Measurements from ENCODE around the gene TPRG1L. TPM values are rescaled to one million over a fixed set of nuclear protein-coding genes. Genes with fewer than 3 reads are reported as not detected.

TPRG1L gene
- total RNA-seq, 1 donor from 2014 or later = 33.7 TPM

DNA sequence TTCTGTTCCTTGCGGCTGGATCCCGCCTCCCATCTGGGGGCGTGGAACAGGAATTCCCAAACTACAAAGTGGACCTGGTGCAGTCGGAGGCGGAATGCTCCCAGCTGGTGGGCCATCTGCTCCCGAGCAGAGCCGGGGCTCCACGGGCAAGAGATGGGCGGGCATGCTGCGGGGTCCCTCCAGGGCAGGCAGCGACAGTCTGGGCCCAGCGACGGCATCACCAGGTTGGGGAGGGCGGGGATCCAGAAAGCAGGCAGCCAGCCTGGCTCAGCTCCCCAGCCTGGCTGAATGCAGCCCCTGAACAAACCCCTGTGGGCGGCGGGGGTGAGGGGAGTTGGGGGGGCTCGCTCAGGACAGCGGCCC is 17.1 kb upstream of the TPRG1L start:
- Histone ChIP-seq H3K9ac (ENCODE audit: low read length) (no peak overlapping the region), H3K27ac (ENCODE audit: low read depth, low read length) (no peak overlapping the region), H3K4me2 (ENCODE audit: low read length) (no peak overlapping the region), H3K27me3 (ENCODE audit: insufficient read depth, low read length) (peaks cover 20% of the 10 kb centered on the region), H3K9me3 (ENCODE audit: insufficient read depth, low read depth, low read length) (no peaks in the 10 kb centered on the region), H3K79me2 (ENCODE audit: insufficient read depth, low read length) (no peaks in the 10 kb centered on the region), H3K4me1 (ENCODE audit: insufficient read depth, low read length) (peaks cover 11% of the 10 kb centered on the region), H3K4me3 (ENCODE audit: insufficient read depth, low read depth, low read length) (no peak overlapping the region), H2AFZ (ENCODE audit: low read depth, low read length) (no peak overlapping the region), H3K36me3 (ENCODE audit: insufficient read depth, low read length) (no peaks in the 10 kb centered on the region), H4K20me1 (ENCODE audit: insufficient read depth, low read length) (no peaks in the 10 kb centered on the region)
- DNase-seq (ENCODE audit: low read depth) (no peak), FAIRE-seq (no peak)
- Mint-ChIP-seq H3K4me3 (ENCODE audit: unreplicated experiment) (no peak overlapping the region), H3K9me3 (ENCODE audit: unreplicated experiment) (no peaks in the 10 kb centered on the region), H3K27ac (ENCODE audit: unreplicated experiment) (no peak overlapping the region), H3K4me1 (ENCODE audit: low read depth, unreplicated experiment) (no peaks in the 10 kb centered on the region), H3K27me3 (ENCODE audit: low read depth, unreplicated experiment) (peaks cover 15% of the 10 kb centered on the region), H3K36me3 (ENCODE audit: low read depth, unreplicated experiment) (no peaks in the 10 kb centered on the region)
- TF ChIP-seq, protein P1, sequence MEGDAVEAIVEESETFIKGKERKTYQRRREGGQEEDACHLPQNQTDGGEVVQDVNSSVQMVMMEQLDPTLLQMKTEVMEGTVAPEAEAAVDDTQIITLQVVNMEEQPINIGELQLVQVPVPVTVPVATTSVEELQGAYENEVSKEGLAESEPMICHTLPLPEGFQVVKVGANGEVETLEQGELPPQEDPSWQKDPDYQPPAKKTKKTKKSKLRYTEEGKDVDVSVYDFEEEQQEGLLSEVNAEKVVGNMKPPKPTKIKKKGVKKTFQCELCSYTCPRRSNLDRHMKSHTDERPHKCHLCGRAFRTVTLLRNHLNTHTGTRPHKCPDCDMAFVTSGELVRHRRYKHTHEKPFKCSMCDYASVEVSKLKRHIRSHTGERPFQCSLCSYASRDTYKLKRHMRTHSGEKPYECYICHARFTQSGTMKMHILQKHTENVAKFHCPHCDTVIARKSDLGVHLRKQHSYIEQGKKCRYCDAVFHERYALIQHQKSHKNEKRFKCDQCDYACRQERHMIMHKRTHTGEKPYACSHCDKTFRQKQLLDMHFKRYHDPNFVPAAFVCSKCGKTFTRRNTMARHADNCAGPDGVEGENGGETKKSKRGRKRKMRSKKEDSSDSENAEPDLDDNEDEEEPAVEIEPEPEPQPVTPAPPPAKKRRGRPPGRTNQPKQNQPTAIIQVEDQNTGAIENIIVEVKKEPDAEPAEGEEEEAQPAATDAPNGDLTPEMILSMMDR (IDR thresholded peaks at IDR 0.05; ENCODE audit: insufficient read depth, low read depth, low read length) = no peak
- no peak for TF ChIP-seq EZH2 (IDR thresholded peaks at IDR 0.05; ENCODE audit: insufficient read depth, low read length)

DNA sequence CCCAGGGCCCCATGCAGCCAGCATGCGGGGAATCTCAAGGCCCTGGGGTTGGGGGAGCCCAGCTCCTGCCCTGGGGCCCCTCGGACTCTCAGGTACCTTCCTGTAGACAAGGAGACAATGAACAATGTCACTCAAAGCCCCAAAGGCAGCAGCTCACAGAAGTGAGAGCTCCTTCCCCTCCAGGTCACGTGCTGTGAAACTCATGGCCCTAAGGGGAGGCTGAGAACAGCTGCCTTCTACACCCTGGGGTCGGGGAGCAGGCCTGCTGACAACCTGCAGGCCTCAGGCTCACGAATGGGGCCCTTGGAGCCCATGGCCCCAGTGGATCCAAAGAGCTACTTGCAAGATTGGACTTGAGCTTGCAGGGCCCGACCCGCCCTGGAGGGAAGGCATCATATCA is 16.7 kb upstream of the TPRG1L start:
- no peak overlapping the region for H3K4me2 ChIP-seq (ENCODE audit: low read length)
- no peak for DNase-seq (ENCODE audit: low read depth)
- H3K9ac ChIP-seq (ENCODE audit: low read length) = no peak overlapping the region
- TF ChIP-seq, protein P1 (IDR thresholded peaks at IDR 0.05; ENCODE audit: insufficient read depth, low read depth, low read length) = no peak
- TF ChIP-seq EZH2 (IDR thresholded peaks at IDR 0.05; ENCODE audit: insufficient read depth, low read length) = no peak
- no peak overlapping the region for H3K27ac Mint-ChIP-seq (ENCODE audit: unreplicated experiment)
- no peak overlapping the region for H3K27ac ChIP-seq (ENCODE audit: low read depth, low read length)
- no peaks in the 10 kb centered on the region for H3K36me3 ChIP-seq (ENCODE audit: insufficient read depth, low read length)
- H3K9me3 ChIP-seq (ENCODE audit: insufficient read depth, low read depth, low read length) = no peaks in the 10 kb centered on the region
- H3K4me3 ChIP-seq (ENCODE audit: insufficient read depth, low read depth, low read length) = no peak overlapping the region
- H2AFZ ChIP-seq (ENCODE audit: low read depth, low read length) = no peak overlapping the region
- FAIRE-seq = no peak
- no peaks in the 10 kb centered on the region for H3K9me3 Mint-ChIP-seq (ENCODE audit: unreplicated experiment)
- peaks cover under 1% of the 10 kb centered on the region for H3K4me1 Mint-ChIP-seq (ENCODE audit: low read depth, unreplicated experiment)
- no peak overlapping the region for H3K4me3 Mint-ChIP-seq (ENCODE audit: unreplicated experiment)
- no peaks in the 10 kb centered on the region for H4K20me1 ChIP-seq (ENCODE audit: insufficient read depth, low read length)
- no peaks in the 10 kb centered on the region for H3K36me3 Mint-ChIP-seq (ENCODE audit: low read depth, unreplicated experiment)
- H3K79me2 ChIP-seq (ENCODE audit: insufficient read depth, low read length) = no peaks in the 10 kb centered on the region
- H3K27me3 ChIP-seq (ENCODE audit: insufficient read depth, low read length) = peaks cover 24% of the 10 kb centered on the region
- peaks cover 16% of the 10 kb centered on the region for H3K4me1 ChIP-seq (ENCODE audit: insufficient read depth, low read length)
- peaks cover 17% of the 10 kb centered on the region for H3K27me3 Mint-ChIP-seq (ENCODE audit: low read depth, unreplicated experiment)

DNA sequence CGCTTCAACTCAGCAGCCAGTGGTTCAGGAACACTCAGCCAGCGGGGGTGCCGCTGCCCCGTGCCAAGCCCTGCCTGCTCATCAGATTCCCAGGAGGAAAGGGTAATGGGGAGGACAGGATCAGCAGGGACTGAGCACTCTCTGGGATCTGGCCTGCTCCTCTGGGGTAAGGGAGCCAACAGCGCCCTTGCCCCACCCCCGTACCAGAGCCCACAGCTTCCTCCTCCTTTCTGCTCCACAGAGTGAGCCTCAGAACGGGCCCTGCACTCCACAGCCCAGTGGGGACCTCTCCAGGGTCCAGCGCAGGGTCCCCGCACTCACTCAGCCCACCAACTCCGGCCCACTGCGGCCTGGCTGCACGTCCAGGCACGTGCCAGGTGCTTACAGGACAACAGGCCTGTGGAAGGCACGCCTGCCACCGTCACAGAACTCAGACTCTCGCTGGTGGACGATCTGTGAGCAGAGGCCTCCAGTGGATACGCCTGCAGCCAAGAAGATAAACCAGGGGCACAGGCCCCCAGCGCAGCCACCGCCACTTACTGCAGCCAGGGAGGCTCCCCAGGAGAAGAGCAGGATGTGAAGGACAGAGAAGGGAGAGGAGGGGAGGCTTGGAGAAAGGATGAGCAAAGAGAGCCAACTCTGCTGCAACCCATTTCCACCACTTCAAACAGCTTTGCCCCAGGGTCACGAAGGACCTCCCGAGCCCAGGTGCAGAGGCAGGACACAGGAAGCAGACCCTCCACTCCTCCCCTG is 15.6 kb upstream of the TPRG1L start:
- DNase-seq (ENCODE audit: low read depth) (no peak), FAIRE-seq (no peak)
- Mint-ChIP-seq H3K4me1 (ENCODE audit: low read depth, unreplicated experiment) (peaks cover 11% of the 10 kb centered on the region), H3K36me3 (ENCODE audit: low read depth, unreplicated experiment) (no peaks in the 10 kb centered on the region), H3K9me3 (ENCODE audit: unreplicated experiment) (no peaks in the 10 kb centered on the region), H3K27me3 (ENCODE audit: low read depth, unreplicated experiment) (peaks cover 19% of the 10 kb centered on the region), H3K27ac (ENCODE audit: unreplicated experiment) (no peak overlapping the region), H3K4me3 (ENCODE audit: unreplicated experiment) (peak overlapping the region; percentile 50)
- Histone ChIP-seq H3K36me3 (ENCODE audit: insufficient read depth, low read length) (no peaks in the 10 kb centered on the region), H3K9ac (ENCODE audit: low read length) (no peak overlapping the region), H3K4me2 (ENCODE audit: low read length) (no peak overlapping the region), H3K4me3 (ENCODE audit: insufficient read depth, low read depth, low read length) (no peak overlapping the region), H2AFZ (ENCODE audit: low read depth, low read length) (no peak overlapping the region), H3K27ac (ENCODE audit: low read depth, low read length) (no peak overlapping the region), H4K20me1 (ENCODE audit: insufficient read depth, low read length) (no peaks in the 10 kb centered on the region), H3K9me3 (ENCODE audit: insufficient read depth, low read depth, low read length) (no peaks in the 10 kb centered on the region), H3K27me3 (ENCODE audit: insufficient read depth, low read length) (peaks cover 24% of the 10 kb centered on the region), H3K79me2 (ENCODE audit: insufficient read depth, low read length) (no peaks in the 10 kb centered on the region), H3K4me1 (ENCODE audit: insufficient read depth, low read length) (peaks cover 26% of the 10 kb centered on the region)
- no peak for TF ChIP-seq EZH2 (IDR thresholded peaks at IDR 0.05; ENCODE audit: insufficient read depth, low read length)
- TF ChIP-seq, protein P1 (IDR thresholded peaks at IDR 0.05; ENCODE audit: insufficient read depth, low read depth, low read length) = no peak
